ENCODE results near the gene HNRNPL. TPM values are rescaled to one million over a fixed set of nuclear protein-coding genes. Genes with fewer than 3 reads are reported as not detected.

Gene HNRNPL
- polyA plus RNA-seq, 3 donors: 51.9 to 234 (median 58.7) TPM

DNA sequence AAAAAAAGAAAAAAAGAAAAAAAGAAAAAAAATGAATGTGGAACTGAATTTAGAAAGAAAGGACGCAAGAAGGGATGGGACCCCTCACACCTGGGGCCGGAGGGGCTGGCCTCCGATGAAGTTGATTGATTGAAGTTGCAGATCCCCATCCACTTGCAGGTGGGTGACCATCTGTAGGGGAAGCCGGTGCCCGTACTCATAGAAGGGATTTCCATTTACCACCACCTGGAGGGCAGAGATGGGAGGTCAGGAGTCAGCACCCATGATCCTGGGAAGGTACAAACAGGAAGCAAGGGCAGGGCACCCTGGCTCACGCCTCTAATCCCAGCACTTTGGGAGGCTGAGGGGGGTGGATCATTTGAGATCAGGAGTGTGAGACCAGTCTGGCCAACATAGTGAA, 43.4 kb downstream of the HNRNPL start:
- H3K79me2 ChIP-seq (ENCODE audit: insufficient read depth, low read length): no peaks in the 10 kb centered on the region

DNA sequence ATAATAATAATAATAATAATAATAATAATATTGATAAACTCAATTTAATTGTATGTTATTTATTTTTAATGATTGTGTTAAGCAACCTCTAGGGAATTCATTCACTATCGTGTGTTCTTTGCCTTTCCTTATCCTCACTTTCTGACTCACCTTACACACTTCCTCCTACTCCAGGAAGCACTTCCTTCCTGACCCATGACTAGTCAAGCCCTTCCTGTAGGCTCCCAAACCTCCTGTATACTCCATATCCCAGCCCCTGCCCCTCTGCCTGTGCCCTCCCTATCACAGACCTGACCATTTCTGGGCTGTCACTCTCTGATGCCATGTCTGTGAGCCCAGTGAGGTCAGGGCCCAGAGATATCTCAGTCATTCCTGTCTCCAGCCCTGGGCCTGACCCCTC, 44.6 kb downstream of the HNRNPL start:
- Histone ChIP-seq H3K27me3 (ENCODE audit: control insufficient read depth in 2 of 2, insufficient read depth in 2 of 2, low read length in 2 of 2) (no peaks in the 10 kb centered on the region), H3K36me3 (replicated peaks in 1 of 2; ENCODE audit: control insufficient read depth in 1 of 2, insufficient read depth in 2 of 2, low read length in 2 of 2) (no peaks in the 10 kb centered on the region), H3K4me3 (replicated peaks in 1 of 3; ENCODE audit: low read depth in 2 of 3, low read length in 3 of 3) (no peak overlapping the region), H3K9ac (ENCODE audit: insufficient read depth, low read length, poor library complexity, severe bottlenecking) (no peak overlapping the region), H3K4me1 (ENCODE audit: control insufficient read depth in 1 of 2, insufficient read depth in 2 of 2, low read length in 2 of 2) (peaks cover 3 to 5% of the 10 kb centered on the region in 2 donors), H3K9me3 (replicated peaks in 1 of 2; ENCODE audit: control insufficient read depth in 1 of 2, insufficient read depth in 1 of 2, low read length in 2 of 2) (no peaks in the 10 kb centered on the region), H4K20me1 (ENCODE audit: insufficient read depth, low read length) (no peaks in the 10 kb centered on the region), H3K27ac (ENCODE audit: low read depth in 1 of 2, low read length in 2 of 2) (no peak overlapping the region), H3K4me2 (replicated peaks; ENCODE audit: extremely low read depth, low read length, poor library complexity, severe bottlenecking) (no peak overlapping the region), H3K79me2 (ENCODE audit: insufficient read depth, low read length) (no peaks in the 10 kb centered on the region), H2AFZ (ENCODE audit: insufficient read depth, low read depth, low read length, poor library complexity, severe bottlenecking) (no peak overlapping the region)
- H3K4me1 Mint-ChIP-seq: peaks cover 8% of the 10 kb centered on the region
- intact Hi-C loops (cut with micrococcal nuclease): no loop called here
- DNase-seq: peak in 2 of 3 donors; percentile 10 to 50
- peak overlapping the region in 2 of 7 donors; percentile 57 to 67 for H3K27ac Mint-ChIP-seq
- H3K4me3 Mint-ChIP-seq: no peak overlapping the region
- peaks cover 0 to 1% (median 0%) of the 10 kb centered on the region in 7 donors for H3K9me3 Mint-ChIP-seq
- TF ChIP-seq, protein P1, sequence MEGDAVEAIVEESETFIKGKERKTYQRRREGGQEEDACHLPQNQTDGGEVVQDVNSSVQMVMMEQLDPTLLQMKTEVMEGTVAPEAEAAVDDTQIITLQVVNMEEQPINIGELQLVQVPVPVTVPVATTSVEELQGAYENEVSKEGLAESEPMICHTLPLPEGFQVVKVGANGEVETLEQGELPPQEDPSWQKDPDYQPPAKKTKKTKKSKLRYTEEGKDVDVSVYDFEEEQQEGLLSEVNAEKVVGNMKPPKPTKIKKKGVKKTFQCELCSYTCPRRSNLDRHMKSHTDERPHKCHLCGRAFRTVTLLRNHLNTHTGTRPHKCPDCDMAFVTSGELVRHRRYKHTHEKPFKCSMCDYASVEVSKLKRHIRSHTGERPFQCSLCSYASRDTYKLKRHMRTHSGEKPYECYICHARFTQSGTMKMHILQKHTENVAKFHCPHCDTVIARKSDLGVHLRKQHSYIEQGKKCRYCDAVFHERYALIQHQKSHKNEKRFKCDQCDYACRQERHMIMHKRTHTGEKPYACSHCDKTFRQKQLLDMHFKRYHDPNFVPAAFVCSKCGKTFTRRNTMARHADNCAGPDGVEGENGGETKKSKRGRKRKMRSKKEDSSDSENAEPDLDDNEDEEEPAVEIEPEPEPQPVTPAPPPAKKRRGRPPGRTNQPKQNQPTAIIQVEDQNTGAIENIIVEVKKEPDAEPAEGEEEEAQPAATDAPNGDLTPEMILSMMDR (IDR thresholded peaks at IDR 0.05): no peak
- peaks cover 1 to 2% (median 2%) of the 10 kb centered on the region in 3 donors for H3K27me3 Mint-ChIP-seq (ENCODE audit: low read depth in 3 of 3)
- H3K36me3 Mint-ChIP-seq: no peaks in the 10 kb centered on the region
- WGBS (ENCODE audit: insufficient coverage): 0% methylated on average over 1 of the region's 1 CpG

More for the DNA sequence above, 43.4 kb downstream of the HNRNPL start:
- Histone ChIP-seq H3K9ac (ENCODE audit: insufficient read depth, low read length, poor library complexity, severe bottlenecking) (no peak overlapping the region), H3K9me3 (replicated peaks in 1 of 2; ENCODE audit: control insufficient read depth in 1 of 2, insufficient read depth in 1 of 2, low read length in 2 of 2) (no peaks in the 10 kb centered on the region), H3K27ac (ENCODE audit: low read depth in 1 of 2, low read length in 2 of 2) (no peak overlapping the region), H3K4me1 (ENCODE audit: control insufficient read depth in 1 of 2, insufficient read depth in 2 of 2, low read length in 2 of 2) (peaks cover 3 to 5% of the 10 kb centered on the region in 2 donors), H3K27me3 (ENCODE audit: control insufficient read depth in 2 of 2, insufficient read depth in 2 of 2, low read length in 2 of 2) (no peaks in the 10 kb centered on the region), H3K4me3 (replicated peaks in 1 of 3; ENCODE audit: low read depth in 2 of 3, low read length in 3 of 3) (no peak overlapping the region), H3K36me3 (replicated peaks in 1 of 2; ENCODE audit: control insufficient read depth in 1 of 2, insufficient read depth in 2 of 2, low read length in 2 of 2) (no peaks in the 10 kb centered on the region), H4K20me1 (ENCODE audit: insufficient read depth, low read length) (no peaks in the 10 kb centered on the region), H2AFZ (ENCODE audit: insufficient read depth, low read depth, low read length, poor library complexity, severe bottlenecking) (no peak overlapping the region), H3K4me2 (replicated peaks; ENCODE audit: extremely low read depth, low read length, poor library complexity, severe bottlenecking) (no peak overlapping the region)
- DNase-seq: no peak
- Mint-ChIP-seq H3K36me3 (no peaks in the 10 kb centered on the region), H3K4me3 (no peak overlapping the region), H3K27me3 (ENCODE audit: low read depth in 3 of 3) (peaks cover 1 to 2% (median 2%) of the 10 kb centered on the region in 3 donors), H3K9me3 (peaks cover 0 to 1% (median 0%) of the 10 kb centered on the region in 7 donors), H3K27ac (no peak overlapping the region), H3K4me1 (peaks cover 8% of the 10 kb centered on the region)
- 90% methylated on average over 3 of the region's 6 CpGs for WGBS (ENCODE audit: insufficient coverage)
- TF ChIP-seq, protein P1 (IDR thresholded peaks at IDR 0.05): no peak
- intact Hi-C loops (cut with micrococcal nuclease): no loop called here
